ENCODE data around the gene PLEKHG4.

PLEKHG4 gene

DNA sequence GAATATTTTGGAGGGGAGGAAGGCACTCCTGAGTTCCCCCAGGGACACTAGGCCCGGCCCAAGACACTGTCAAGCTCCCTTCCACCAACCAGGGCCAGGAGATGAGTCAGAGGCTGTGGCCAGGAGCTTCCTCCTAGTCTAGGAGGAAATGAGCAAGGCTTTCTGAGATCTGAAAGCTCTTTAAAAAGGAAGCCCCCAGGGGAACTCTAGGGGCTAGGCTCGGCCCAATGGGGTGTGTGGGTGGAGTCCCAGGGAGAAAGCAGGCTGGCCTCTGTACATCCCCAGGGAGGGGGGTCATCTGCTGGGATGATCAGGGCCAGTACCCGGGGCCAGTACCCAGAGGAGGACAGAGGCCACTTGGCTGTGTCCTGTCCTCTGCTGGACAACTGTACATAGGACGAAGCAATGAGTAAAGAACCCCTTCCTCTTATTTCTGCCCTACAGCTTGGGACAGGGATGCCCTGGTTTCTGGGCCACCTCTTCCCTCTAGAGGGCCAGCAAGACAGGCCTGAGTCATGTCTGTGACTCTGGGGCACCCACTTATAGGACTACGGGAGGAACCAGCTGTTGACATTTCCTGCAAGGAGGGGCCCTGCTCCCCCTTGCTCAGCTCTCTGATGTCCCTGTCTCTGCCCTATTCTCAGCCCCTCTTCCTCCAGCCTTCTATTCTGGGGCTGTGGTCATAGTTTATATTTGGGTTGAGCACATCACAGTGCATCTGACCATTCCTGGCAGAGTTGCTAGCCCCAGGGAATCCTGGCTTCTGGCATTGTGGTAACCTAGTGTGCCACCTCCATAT, 34.7 kb upstream of the PLEKHG4 start:
- peak; percentile 69 to 72 for DNase-seq (ENCODE audit: low read depth in 2 of 2)

DNA sequence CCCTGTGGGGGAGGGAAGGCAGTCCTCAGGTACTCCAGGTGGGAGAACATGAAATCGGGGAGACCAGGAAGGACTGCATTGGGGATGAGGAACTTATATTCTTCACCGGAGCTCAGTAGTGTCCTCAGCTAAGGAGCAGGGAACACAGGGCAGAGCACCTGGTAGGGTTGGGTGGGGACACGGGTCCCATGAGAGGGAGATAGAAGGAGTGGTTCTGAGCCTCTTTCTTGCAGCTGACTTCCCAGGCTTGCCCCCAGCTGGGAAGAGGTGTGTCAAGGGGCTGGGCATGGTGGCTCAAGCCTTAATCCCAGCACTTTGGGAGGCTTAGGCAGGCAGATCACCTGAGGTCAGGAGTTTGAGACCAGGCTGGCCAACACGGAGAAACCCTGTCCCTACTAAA, 34.1 kb upstream of the PLEKHG4 start:
- DNase-seq (ENCODE audit: low read depth in 2 of 2) = no peak

DNA sequence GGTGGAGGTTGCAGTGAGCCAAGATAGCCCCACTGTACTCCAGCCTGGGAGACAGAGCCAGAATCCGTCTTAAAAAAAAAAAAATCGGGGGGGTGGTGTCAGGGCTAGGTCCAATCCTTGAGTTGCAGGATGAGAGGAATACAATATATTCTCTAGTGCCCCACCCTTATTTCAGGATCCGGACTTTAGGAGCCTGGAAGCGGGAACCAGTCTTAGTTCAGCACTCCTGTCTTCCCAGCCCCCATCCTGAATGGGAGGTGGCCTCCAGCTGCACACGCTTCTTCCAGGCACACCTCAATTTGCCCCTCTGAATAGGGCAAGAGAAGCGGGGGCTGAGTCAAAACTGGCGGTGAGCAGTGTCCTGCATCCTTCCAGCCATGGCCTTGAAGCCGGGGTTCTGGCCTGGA, 33.7 kb upstream of the PLEKHG4 start:
- DNase-seq (ENCODE audit: low read depth in 2 of 2) = no peak

DNA sequence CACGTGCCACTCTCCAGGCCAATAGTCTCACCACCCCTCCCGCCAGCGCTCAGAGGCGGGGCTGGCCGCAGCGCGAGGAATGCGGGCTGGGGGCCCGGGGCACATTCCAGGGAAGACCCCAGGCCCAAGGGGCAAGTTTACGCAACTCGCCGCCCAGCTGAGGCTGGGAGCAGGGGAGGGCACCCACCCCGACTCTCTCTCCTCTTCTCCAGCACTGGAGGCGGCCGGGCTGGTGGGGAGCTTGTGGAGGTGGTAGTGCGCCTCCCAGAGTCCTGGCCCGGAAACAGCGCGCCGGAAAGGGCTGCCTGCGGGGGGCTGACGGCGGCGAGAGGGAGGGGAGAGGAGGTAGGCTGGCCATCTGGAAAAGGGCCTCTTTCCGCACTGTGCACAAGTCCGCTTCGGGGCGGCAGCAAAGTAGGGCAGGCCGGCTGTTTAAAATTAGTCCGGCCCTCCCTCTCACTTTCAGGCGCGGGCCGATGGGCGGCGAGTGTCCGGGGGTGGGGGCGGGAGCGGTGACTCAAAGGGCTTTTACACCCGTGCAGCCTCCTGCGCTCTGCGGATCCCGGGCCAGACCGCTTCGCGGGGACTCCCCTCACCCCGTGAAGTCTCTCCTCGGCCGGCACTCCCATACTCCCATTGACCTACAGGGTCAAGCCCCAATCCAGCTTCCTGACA, 33.1 kb upstream of the PLEKHG4 start:
- peak; percentile 54 to 60 for DNase-seq (ENCODE audit: low read depth in 2 of 2)

DNA sequence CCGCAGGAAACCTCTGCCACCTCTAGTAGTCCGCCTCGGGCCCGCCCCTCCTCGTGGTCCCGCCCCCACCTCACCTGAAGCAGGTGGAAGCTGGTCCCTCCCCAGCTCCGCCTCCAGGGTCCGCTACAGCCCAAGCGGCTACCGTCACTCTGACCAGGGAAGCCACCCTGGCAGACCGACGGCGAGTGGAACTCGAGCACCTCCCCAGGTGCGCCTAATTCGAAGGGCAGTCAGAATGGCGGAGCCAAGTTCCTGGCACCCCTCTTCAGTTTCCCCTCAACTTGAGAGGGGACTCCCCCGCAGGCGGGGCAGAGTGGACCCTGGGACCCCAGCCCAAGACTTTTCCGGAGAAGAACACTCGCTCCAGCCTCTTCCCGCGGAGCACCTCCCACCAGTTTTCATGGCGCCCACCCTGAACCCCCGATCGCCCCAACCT, 32.6 kb upstream of the PLEKHG4 start:
- DNase-seq (ENCODE audit: low read depth in 2 of 2) = no peak

DNA sequence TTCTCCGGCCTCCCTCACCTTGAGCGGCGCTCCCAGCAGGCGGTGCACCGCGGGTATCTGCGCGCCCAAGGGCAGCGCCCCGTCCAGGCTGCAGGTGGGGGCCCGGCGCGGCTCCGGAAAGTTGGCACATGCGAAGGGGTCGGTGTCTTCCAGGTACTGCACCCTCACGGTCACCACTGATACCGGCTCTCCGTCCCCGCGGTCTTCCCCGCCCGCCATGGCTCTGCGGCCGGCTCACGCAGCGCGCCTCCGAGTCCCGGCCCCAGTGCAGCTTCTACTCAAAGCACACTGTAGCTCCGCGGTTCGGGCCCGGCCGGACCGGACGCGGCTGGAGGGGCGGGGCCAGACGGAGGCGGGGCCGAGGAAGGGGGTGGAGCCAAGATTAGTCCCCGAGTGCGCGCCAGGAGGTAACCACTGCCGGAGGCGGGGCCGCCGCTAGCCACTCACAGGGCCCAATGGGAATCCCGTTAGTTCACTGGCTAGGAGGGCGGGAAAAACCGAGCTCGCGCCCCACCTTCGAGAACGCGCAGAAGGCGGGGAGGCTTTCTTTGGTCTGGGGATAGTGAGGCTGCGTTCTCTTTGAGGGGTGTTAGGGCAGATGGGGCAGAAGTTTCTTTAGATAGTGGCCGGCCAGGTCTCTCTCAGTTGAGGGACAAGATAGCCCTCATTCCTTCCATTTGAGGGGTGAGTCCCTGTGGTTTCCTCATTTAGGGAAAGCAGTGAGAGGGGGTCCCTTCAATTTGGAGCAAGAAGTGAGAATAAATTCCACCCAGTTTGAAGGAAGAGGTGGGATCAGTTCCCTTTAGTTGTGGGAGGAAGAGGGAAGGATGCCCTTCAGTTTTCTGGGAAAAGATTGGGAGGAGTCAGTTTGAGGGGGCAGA, 31.9 kb upstream of the PLEKHG4 start, which contains the start of gene FHOD1:
Gene FHOD1 (minus strand): TSS at position 290 of the 881 bp plus-strand sequence. CDS start 71 bp downstream, at position 219.
- peak; percentile 99 for DNase-seq (ENCODE audit: low read depth in 2 of 2)

DNA sequence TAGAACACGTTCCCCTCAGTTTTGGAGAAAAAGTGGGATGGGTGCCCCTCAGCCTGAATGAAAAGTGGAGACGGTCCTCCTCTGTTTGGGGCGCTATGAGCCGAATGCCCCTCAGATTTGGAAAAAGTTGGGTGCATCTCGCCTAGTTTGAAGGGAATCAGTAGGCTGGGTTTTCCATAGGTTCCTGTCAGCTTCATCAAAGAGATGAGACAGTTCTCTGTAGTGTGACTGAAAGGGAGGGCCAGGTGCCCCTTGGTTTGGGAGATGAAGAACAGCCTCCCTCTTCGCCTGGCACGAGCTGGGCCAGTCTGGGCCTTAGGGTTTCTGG, 31.3 kb upstream of the PLEKHG4 start:
- DNase-seq (ENCODE audit: low read depth in 2 of 2) = no peak

DNA sequence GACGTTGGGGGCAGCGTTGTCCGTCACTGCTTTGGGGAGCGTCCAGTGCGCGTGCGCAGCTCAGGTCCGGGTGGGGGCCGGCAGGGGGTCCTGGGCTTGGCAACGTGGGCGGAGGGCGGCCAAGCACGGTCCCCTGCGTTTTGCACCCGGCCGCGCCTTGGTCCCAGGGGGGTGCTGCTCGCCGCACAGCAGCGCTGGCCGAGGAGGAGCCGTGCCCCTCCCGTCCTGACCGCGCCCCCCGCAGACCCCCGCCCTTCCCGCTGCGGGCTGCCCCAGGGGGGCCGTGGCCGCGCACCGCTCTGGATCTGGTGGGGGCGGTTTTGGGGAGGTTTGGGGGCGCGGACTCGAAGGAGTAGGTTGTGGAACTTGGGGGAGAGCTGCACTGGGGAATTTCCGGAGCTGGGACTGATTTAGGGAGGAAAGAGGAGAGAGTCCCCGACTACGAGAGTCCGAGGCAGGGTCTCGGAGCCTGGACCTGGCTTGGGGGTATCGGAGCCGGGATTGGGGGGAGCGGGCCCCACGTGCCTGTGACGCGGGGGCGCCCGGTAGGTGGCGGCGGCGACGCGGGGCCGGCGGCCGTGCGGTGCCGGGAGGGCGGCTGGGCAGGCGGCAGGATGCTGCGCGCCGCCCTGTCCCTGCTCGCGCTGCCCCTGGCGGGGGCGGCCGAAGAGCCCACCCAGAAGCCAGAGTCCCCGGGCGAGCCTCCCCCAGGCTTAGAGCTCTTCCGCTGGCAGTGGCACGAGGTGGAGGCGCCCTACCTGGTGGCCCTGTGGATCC, 30.7 kb upstream of the PLEKHG4 start, which contains the start of gene SLC9A5:
Gene SLC9A5 (plus strand): TSS at position 579 of the 777 bp plus-strand sequence. CDS start 36 bp downstream, at position 615.
- no peak for DNase-seq (ENCODE audit: low read depth in 2 of 2)

DNA sequence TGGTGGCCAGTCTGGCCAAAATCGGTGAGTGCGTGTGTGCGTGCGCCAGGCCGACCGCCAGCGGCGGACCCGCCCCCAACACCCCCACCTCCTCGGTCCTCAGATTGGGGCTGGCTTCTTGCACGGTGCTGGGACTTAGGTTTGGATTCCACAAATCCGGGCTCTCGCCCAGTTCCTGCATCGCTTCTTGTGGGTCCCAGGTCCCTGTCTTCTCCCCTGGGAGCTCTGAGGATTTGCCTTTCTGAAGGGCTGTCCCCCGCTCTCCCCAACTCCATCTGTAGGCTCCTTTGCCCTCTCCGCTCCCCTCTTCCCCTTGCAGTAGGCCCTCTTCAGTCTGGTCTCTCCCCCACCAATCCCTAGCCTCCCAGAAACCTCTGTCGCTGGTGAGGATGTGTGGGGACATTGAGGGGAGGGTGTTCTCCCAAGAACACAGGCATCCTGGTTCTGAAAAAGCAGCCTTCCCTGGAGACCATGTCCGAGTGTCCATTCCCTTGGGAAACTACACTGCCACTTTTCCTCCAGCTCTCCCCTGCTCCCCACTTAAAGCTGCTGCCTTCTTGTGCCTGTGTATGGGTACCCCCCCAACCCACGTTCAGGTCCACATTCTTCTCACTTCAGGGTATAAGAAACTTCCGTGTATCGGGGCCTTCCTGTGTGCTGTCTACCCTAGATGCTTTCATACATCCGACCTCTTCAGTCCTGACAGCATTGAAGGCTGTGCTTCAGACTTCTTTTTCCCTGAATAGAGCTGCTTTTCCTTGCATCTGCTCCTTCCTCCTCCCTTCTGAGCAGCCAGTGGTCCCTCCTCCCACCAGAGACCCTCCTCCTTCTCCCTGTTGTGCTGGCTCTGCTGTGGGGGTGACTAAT, 29.9 kb upstream of the PLEKHG4 start:
- no peak for DNase-seq (ENCODE audit: low read depth in 2 of 2)

DNA sequence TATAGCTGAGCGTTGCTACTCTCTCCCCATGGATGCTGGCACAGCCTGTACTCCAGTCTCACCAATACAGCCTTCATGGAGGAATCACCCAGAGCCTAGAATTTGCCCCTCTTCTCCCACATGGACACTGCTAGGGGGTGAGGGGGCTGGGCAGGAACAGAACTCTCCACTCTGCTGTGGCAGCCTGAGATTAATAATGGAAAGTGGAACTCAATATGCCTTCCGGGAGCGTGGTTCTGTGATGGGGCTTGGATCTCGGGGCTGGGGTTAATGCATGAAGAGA, 29.3 kb upstream of the PLEKHG4 start:
- no peak for DNase-seq (ENCODE audit: low read depth in 2 of 2)

DNA sequence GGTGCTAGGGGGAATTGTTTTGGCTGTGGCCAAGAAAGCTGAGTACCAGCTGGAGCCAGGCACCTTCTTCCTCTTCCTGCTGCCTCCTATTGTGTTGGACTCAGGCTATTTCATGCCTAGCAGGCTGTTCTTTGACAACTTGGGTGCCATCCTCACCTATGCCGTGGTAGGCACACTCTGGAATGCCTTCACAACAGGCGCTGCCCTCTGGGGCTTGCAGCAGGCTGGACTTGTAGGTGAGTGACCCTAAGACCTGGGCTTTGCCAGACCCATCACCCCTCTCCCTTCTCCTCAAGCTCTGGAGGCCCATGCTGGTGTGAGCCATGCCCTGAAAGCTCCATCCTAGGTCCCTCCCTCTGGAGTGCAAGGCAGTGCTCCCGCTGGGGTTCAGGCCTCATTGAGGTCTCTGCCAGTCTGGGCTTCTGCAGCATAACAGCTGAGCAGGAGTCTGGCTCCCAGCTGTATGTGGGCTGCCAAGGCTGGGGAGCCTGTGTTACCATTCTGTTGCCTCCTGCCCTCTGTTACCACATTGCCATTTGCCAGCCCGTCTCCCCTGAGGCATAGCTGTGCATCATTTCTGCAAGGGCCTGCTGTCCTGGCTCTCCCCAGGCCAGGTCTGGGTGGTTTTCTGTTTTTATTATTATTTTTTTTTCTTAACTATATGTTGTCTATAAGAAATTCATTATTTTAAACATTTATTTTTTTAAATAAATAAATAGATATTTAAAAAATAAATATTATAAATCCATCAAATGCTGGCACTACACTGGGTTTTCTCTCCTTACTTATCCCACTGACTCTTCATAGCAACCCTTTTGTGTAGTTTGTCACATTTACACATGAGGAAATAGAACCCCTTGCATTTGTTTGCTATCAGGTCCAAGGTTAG, 26.5 kb upstream of the PLEKHG4 start:
- DNase-seq (ENCODE audit: low read depth in 2 of 2) = no peak

DNA sequence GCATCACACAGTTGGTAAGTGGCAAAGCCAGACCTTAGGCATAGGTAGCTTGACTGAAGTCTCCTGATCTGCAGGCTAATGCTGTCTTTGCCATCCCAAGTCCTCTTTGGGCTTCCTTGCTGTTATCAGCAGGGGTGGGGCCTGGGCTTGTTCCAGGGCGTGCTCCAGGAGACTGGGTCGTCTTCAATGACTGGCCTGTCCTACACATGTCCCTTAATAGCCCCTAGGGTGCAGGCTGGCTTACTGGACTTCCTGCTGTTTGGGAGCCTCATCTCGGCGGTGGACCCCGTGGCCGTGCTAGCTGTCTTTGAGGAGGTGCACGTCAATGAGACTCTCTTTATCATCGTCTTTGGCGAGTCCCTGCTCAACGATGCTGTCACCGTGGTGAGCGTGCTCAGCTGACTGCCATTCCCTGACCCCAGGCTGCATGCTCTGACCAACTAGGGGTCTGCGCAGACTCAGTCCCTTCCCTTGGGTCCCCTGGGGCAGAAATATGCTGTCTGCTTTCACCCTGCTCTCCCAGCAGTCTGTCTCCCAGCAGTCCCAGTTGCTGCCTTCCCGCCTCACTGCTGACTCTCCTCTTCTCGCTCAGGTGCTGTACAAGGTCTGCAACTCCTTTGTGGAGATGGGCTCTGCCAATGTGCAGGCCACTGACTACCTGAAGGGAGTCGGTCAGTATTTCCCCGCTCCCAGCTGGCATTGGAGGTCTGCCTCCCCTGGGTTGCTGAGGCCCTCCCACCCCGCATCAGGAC, 24.4 kb upstream of the PLEKHG4 start:
- no peak for DNase-seq (ENCODE audit: low read depth in 2 of 2)

DNA sequence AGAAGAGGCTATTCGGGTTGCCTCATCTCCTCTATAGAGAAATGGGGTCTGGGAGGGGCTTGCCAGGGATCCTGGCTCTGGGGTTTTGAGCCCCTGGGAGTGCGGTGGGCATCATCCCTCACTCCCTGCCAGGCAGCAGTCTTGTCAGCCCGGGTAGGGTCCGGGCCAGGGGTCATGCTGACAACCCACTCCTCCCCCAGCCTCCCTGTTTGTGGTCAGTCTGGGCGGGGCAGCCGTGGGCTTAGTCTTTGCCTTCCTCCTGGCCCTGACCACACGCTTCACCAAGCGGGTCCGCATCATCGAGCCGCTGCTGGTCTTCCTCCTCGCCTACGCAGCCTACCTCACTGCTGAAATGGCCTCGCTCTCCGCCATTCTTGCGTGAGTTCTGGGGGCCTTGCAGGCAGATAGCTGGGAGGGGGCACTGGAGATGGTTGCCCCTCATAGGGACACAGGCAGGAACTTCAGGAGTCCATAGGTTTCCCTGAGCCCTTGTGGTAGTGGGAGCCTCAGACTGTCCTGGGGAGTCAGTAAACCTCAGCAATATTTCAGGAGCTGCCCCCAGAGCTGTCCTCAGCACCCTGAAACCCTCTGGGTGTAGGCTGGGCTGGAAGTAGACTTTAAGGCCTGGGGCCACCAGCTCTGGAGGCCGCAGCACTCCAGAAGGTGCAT, 23.6 kb upstream of the PLEKHG4 start:
- DNase-seq (ENCODE audit: low read depth in 2 of 2) = no peak

DNA sequence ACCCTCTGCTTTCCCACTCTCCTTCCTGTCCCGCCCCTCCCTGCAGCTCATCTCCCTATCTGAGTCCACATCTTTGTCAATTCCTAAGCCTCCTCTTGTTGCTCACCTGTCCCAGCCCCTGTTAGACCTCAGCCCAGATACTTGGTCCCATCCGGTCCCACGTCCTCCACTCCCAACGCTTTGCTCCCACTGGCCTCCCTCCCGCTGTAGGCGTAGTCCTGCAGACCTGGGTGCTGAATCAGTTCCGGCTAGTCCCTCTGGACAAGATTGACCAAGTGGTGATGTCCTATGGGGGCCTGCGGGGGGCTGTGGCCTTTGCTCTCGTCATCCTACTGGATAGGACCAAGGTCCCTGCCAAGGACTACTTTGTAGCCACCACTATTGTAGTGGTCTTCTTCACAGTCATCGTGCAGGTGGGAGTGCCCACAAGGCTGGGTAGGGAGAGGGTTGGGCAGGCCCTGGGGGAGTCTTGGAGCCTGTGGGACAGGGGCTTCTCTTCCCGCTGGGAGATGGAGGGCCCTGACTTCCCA, 22.6 kb upstream of the PLEKHG4 start:
- no peak for DNase-seq (ENCODE audit: low read depth in 2 of 2)

DNA sequence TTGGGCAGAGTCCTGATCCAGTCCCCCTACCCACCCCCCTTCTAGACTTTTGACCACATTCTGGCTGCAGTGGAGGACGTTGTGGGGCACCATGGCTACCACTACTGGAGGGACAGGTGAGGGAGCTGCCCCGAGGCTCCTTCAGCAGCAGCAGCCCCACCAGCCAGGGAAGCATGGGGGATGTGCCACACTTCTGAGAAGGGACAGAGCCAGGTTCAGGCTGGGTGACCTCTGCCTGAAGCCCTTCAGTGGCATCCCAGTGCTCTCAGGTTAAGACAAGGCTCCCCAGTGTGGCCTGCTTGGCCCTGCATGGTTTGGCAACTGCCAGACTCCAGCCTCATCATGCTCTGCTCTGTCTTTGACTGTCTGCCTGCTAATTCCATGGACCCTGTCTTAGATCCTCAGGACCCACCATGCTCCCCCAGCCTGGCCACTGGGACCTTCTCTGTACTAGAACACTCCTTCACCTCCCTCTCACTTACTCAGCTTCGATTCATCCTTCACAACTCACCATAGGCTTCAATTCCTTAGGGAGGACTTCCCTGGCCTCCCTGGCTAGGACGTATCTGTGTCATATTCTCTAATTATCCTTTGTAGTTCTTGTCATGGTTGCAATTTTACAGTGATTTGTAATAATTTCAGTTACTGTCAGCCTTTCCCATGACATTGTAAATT, 21.7 kb upstream of the PLEKHG4 start:
- DNase-seq (ENCODE audit: low read depth in 2 of 2) = no peak

DNA sequence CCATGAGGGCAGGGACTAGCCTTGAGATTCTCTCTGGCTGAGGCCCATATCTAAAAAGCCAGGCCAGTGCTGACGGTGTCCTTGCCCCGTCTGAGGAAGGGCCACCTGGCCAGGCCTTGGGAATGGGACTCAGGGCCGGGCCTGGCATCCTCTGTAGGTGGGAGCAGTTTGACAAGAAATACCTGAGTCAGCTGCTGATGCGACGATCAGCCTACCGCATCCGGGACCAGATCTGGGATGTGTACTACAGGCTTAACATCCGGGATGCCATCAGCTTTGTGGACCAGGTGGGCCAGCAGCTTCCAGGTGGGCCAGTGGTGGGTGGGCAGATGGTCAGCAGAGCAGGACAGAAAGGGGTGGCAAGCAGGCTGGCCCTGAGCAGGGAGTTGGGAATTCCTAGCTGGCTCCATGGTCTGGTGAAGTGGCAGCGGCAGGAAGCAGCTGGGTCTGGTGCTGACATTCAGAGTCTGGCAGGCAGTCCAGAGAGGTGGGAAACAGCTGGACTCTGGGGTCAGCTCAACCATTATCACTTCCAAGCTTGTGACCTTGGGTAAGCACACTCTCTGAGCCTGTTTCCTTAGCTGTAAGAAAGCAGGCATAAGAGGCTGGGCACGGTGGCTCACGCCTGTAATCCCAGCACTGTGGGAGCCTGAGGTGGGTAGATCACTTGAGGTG, 21.0 kb upstream of the PLEKHG4 start:
- DNase-seq (ENCODE audit: low read depth in 2 of 2) = no peak

DNA sequence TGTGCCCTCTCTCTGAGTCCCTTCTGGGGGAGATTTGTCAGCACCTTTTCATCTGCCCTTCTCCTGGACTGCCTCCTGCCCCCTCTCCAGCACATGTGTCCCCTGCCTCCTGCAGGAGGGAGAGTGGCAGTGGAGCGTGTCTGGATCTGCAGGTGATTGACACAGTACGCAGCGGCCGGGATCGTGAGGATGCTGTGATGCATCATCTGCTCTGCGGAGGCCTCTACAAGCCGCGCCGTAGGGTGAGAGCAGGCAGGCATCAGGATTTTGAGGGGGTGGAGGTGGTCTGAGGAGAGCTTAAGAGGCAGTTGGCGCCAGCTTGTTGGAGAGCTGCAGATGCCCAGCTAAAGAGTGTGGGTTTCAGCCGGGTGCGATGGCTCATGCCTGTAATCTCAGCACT, 19.6 kb upstream of the PLEKHG4 start:
- DNase-seq (ENCODE audit: low read depth in 2 of 2) = no peak

Measured in stimulated activated CD8-positive, alpha-beta memory T cell treated with anti-CD3 and anti-CD28 coated beads, Interleukin-2, amount 100 ng/mL, for 48 hours (primary cell).